Neural cell (in vitro differentiated cells): Measurements from ENCODE around the gene CLDN7. TPM values are rescaled to one million over a fixed set of nuclear protein-coding genes. Genes with fewer than 3 reads are reported as not detected.
A peak's percentile ranks its signal among the peaks of the same experiment; 100 is the strongest.

Experiments
- H2AFZ ChIP-seq: fragments of 200-600, 300-800 bp; sonication (generic), shearing (Covaris generic); 2 replicates; pipeline ENCODE4 v1.6.0; 2014; ENCODE audit warnings: low read depth, mild to moderate bottlenecking, antibody characterized with exemption, low read length, moderate library complexity
- H3F3A ChIP-seq: fragments of 200-600 bp; shearing (Covaris generic); 2 replicates; pipeline ENCODE4 v1.6.1; 2016; ENCODE audit warnings: mild to moderate bottlenecking, moderate library complexity, mixed read lengths, antibody characterized with exemption, low read length; ENCODE audit not compliant: insufficient read depth, poor library complexity, severe bottlenecking
- H3K27ac ChIP-seq: fragments of 200-600, 300-800 bp; sonication (generic), shearing (Covaris generic); 2 replicates; pipeline ENCODE4 v1.5.1; 2014; ENCODE audit warnings: mild to moderate bottlenecking, low read length, moderate library complexity
- H3K27me3 ChIP-seq: fragments of 300-800, 200-600 bp; sonication (generic), shearing (Covaris generic); 2 replicates; pipeline ENCODE4 v1.6.0; 2014; ENCODE audit warnings: mild to moderate bottlenecking, low read depth, low read length, moderate library complexity; ENCODE audit not compliant: insufficient read depth
- H3K36me3 ChIP-seq: fragments of 300-800, 200-600 bp; sonication (generic), shearing (Covaris generic); 2 replicates; pipeline ENCODE4 v1.5.1; 2014; ENCODE audit warnings: mild to moderate bottlenecking, antibody characterized with exemption, low read length, moderate library complexity; ENCODE audit not compliant: insufficient read depth
- H3K4me2 ChIP-seq: fragments of 300-800, 200-600 bp; sonication (generic), shearing (Covaris generic); 2 replicates; pipeline ENCODE4 v1.6.0; 2014; ENCODE audit warnings: mild to moderate bottlenecking, low read length
- H3K4me3 ChIP-seq: fragments of 300-800, 200-600 bp; sonication (generic), shearing (Covaris generic); 2 replicates; pipeline ENCODE4 v1.5.1; 2014; ENCODE audit warnings: mild to moderate bottlenecking, low read length, moderate library complexity
- H3K79me2 ChIP-seq: fragments of 200-600 bp; shearing (Covaris generic); replicated peaks from 2 replicates; pipeline ENCODE4 v1.6.0; 2014; ENCODE audit warnings: mild to moderate bottlenecking, low read length, moderate library complexity; ENCODE audit not compliant: insufficient read depth
- H3K9ac ChIP-seq: fragments of 300-800, 200-600 bp; sonication (generic), shearing (Covaris generic); 2 replicates; pipeline ENCODE4 v1.6.1; 2016; ENCODE audit warnings: mild to moderate bottlenecking, low read length, mixed read lengths
- H3K9me2 ChIP-seq: fragments of 200-600 bp; shearing (Covaris generic); 2 replicates; pipeline ENCODE4 v1.6.1; 2016; ENCODE audit warnings: mild to moderate bottlenecking, low read length, mixed read lengths; ENCODE audit not compliant: insufficient read depth
- H3K9me3 ChIP-seq: fragments of 200-600, 300-800 bp; sonication (generic), shearing (Covaris generic); 2 replicates; pipeline ENCODE4 v1.6.1; 2016; ENCODE audit warnings: mild to moderate bottlenecking, mixed run types, low read length, moderate library complexity, mixed read lengths
- H4K20me1 ChIP-seq: fragments of 200-600 bp; shearing (Covaris generic); 2 replicates; pipeline ENCODE4 v1.6.1; 2016; ENCODE audit warnings: mild to moderate bottlenecking, mixed run types; ENCODE audit not compliant: insufficient read depth
- CTCF ChIP-seq: fragments of 450-650 bp; IDR thresholded peaks from 2 replicates; pipeline ENCODE4 v1.5.1; 2014; ENCODE audit warnings: antibody characterized with exemption, mild to moderate bottlenecking, moderate library complexity; ENCODE audit not compliant: poor library complexity, severe bottlenecking
- EP300 ChIP-seq: fragments of 450-650 bp; conservative IDR thresholded peaks from 2 replicates; pipeline ENCODE4 v1.6.1; 2014; ENCODE audit warnings: antibody characterized with exemption, mild to moderate bottlenecking, moderate library complexity; ENCODE audit not compliant: poor library complexity, severe bottlenecking
- EZH2 ChIP-seq: fragments of 200-600, 300-800 bp; shearing (Covaris generic), sonication (generic); IDR thresholded peaks from 2 replicates; pipeline ENCODE4 v1.6.1; 2014; ENCODE audit warnings: antibody characterized with exemption, low read length, borderline replicate concordance, mild to moderate bottlenecking; ENCODE audit not compliant: insufficient read depth, poor library complexity, severe bottlenecking
- MXI1 ChIP-seq: fragments of 450-650 bp; conservative IDR thresholded peaks from 2 replicates; pipeline ENCODE4 v1.6.1; 2014; ENCODE audit warnings: antibody characterized with exemption, mild to moderate bottlenecking; ENCODE audit not compliant: poor library complexity, severe bottlenecking
- POLR2AphosphoS5 ChIP-seq: IDR thresholded peaks from 2 replicates; pipeline ENCODE4 v1.6.1; 2012
- RAD21 ChIP-seq: fragments of 450-650 bp; conservative IDR thresholded peaks from 2 replicates; pipeline ENCODE4 v1.6.1; 2014; ENCODE audit warnings: antibody characterized with exemption, mild to moderate bottlenecking, moderate library complexity
- REST ChIP-seq: IDR thresholded peaks from 2 replicates; pipeline ENCODE4 v1.6.1; 2012; ENCODE audit warnings: borderline replicate concordance
- SMC3 ChIP-seq: fragments of 450-650 bp; conservative IDR thresholded peaks from 2 replicates; pipeline ENCODE4 v1.6.1; 2014; ENCODE audit warnings: antibody characterized with exemption, mild to moderate bottlenecking, moderate library complexity; ENCODE audit not compliant: poor library complexity
- TAF1 ChIP-seq: IDR thresholded peaks from 2 replicates; pipeline ENCODE4 v1.6.1; 2012; ENCODE audit warnings: low read depth
- polyA plus RNA-seq: library from polyadenylated mRNA; depleted of rRNA; stranded (reverse); fragments of >200 nt; gene quantifications from 2 replicates; pipeline ENCODE4 v1.2.3, GENCODE V29; 2014

The CLDN7 gene
- polyA plus RNA-seq, 1 donor from 2014 or later: 0.27 TPM

GRCh38 chr17:7304179-7304578, 41.9 kb upstream of the CLDN7 start:
- H3K27me3 ChIP-seq: no peaks in the 10 kb centered on the region
- H4K20me1 ChIP-seq: peaks cover 8% of the 10 kb centered on the region
- H3K4me3 ChIP-seq: no peak overlapping the region
- TF ChIP-seq MXI1: no peak
- no peak for TF ChIP-seq CTCF
- TF ChIP-seq EP300: no peak
- no peak for TF ChIP-seq TAF1
- TF ChIP-seq REST: no peak
- TF ChIP-seq EZH2: no peak
- TF ChIP-seq SMC3: no peak
- TF ChIP-seq RAD21: no peak
- TF ChIP-seq POLR2AphosphoS5: no peak
- no peaks in the 10 kb centered on the region for H3K36me3 ChIP-seq
- H3K9ac ChIP-seq: no peak overlapping the region
- no peaks in the 10 kb centered on the region for H3F3A ChIP-seq
- H3K79me2 ChIP-seq: peaks cover 12% of the 10 kb centered on the region
- no peak overlapping the region for H2AFZ ChIP-seq
- H3K4me2 ChIP-seq: no peak overlapping the region
- no peak overlapping the region for H3K27ac ChIP-seq
- no peaks in the 10 kb centered on the region for H3K9me3 ChIP-seq
- H3K9me2 ChIP-seq: no peaks in the 10 kb centered on the region

- TF ChIP-seq RAD21: peak; percentile 88
- TF ChIP-seq TAF1: no peak
- no peak for TF ChIP-seq POLR2AphosphoS5
- no peak for TF ChIP-seq EP300
- peak; percentile 94 for TF ChIP-seq SMC3
- TF ChIP-seq MXI1: peak; percentile 92
- TF ChIP-seq EZH2: no peak
- TF ChIP-seq CTCF: peak; percentile 93
- no peak for TF ChIP-seq REST
- Histone ChIP-seq H3K27ac (no peak overlapping the region), H3F3A (no peaks in the 10 kb centered on the region), H2AFZ (no peak overlapping the region), H3K4me3 (peak overlapping the region; percentile 55), H3K9ac (no peak overlapping the region), H3K27me3 (peaks cover 49% of the 10 kb centered on the region), H4K20me1 (no peaks in the 10 kb centered on the region), H3K36me3 (no peaks in the 10 kb centered on the region), H3K9me3 (no peaks in the 10 kb centered on the region), H3K9me2 (no peaks in the 10 kb centered on the region), H3K4me2 (no peak overlapping the region), H3K79me2 (no peaks in the 10 kb centered on the region)
Measured at GRCh38 chr17:7296189-7296861, 34.0 kb upstream of the CLDN7 start.
